Suppressor macrophage treated with lipopolysaccharide for 1 hour (primary cell): Measurements from ENCODE around the gene IRF4.
A peak's percentile ranks its signal among the peaks of the same experiment; 100 is the strongest.

Experiments
- DNase-seq, 3 donors: peaks; one replicate each; pipeline ENCODE4 v3.0.0-alpha.2; 2020 to 2022

IRF4 gene

DNA sequence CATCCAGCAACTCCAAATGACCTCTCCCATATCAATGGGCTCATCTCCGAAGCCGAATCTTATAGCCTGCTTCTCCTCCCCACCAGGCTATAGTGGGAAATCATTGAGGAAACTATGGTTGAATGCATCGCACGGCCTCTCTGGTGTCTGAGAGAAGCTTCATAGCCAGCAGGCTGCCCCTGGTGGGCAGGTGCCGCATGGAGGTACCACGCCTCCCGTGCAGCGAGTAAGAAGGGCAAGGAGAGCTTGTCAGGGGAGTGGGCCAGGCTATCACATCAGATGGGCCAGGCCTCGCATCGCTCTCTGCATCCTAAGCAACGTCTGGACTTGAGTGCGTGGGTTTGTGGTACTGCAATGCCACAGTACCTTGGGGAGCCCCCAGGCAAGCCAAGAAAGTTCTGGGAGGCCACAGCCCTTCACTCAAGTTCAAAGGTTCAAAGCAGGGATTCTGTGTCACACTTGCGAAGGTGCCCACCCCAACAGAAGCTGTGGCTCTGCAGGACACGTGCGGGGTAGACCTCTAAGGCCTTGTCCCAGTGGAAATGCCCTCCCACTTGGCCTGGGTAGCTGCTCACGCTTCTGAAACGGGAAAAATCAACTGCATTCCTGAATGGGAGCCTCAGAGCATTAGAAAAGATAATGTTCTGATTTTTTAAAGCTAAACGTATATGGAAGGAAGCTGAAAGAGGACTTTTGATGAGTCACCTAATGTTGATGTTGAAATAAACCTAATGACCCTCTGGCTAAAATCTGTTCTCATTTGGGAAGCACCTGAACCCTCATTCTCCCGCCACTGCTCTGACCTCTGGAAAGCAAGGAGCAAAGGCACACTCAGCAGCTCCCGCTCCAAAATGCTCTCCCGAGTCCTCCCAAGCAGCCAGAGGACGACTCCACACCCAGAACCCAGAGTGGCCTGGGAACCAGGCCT is 8.4 kb upstream of the IRF4 start:
- peak; percentile 21 to 52 (median 42) for DNase-seq

DNA sequence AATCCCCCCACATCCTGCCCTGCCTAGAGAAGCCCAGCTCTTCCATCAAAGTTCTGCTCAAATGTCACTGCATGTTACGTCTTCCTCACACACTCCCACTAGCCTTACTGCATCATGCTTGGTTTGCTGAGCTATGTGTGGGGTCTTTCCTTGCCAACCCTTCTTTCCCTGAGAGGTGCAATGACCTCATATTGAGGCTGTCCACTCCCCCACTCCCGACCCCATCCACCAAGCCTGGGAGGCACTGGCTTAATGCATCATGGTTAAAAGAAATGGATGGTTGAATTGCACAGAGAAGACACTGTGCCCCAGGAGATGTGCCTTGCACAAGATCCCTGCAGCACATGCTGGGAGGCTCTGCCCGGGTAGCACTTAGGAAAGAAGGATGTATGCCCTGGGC is 7.7 kb upstream of the IRF4 start:
- DNase-seq, result no peak

DNA sequence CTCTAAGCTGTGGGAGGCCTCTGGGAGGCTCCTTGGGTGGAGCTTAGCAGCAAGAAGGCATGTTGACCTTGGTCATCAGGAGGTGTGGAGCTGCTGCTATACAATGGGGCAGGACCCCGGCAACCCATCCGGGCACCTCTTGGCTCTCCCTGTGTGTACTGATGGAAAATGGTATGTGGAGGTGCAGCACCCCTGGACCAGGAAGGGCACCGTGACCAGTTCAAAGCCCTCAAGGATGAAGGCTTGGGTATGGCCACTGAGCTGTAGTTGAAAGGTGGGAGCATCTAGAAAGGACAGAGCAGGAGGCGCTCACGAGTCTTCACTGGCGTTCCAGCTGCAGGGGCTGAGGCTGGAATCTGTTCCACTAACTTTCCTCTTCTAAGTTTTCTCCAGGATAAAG is 6.7 kb upstream of the IRF4 start:
- DNase-seq, result no peak

DNA sequence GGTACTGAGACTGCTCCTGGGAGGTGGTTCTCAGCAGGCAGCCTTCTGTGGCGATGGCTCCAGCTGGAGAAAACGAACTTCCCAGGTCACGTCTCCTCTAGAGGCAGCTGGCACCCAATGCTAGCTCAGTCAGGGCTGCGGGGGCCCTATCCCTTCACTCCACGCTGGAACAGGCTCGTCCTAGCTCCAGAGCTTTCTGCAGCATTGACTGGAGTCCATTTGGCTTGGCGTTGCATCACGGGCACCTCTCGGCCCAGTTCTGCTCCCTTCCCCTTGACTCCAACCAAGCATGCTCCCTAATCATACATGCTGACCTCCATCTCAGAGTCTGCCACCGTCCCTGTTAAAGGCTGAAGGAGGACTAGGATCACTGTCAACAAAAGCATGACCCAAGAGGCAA is 5.9 kb upstream of the IRF4 start:
- no peak for DNase-seq

DNA sequence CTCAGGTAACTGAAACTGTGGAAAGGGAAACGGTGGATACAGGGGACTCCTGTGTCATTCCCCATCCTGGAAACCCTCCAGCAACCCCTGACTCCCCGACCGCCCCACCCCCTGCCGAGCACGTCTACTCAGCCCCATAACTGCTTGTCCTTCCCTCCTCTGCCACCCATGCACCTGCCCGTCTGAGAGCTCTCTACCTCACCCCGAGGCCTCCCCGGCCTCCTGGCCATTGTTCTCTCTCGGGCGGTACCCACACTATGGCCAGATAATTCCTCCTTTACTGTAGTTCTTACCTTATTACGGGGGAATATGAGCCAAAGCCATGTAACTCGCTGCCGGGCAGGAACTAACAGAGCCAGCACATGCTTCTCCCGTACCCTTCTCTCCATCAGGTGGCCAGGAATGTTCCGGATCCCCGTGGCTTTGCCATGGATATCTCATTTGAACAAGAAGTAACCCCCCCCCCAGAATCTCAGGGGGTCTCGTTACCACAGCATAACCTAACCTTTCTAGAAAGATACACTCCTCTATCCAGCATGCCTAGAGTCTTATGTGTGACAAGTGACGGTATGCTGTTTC is 4.8 kb upstream of the IRF4 start:
- no peak for DNase-seq

DNA sequence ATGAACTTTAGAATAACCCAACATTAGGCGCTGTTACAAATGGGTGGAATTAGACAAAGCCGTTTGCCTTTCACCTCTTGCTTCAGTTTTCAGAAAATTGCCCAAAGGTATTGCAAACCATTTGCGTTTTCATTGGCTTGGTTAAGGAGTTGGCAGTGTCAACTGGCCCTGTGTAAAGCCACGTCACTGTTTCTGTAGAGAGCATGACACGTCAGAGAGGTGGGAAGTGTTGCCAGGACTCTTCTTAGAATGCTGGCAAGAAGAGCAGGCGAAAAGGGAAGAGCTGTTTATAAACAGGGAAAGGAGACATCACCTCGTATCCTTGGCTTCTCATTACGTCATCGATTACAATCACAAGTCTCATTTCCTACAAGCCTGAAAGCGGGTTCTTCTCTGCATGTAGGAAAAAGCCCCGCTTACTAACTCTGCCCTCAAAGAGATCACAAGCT is 4.2 kb upstream of the IRF4 start:
- DNase-seq, result peak; percentile 63 to 86 (median 72)

DNA sequence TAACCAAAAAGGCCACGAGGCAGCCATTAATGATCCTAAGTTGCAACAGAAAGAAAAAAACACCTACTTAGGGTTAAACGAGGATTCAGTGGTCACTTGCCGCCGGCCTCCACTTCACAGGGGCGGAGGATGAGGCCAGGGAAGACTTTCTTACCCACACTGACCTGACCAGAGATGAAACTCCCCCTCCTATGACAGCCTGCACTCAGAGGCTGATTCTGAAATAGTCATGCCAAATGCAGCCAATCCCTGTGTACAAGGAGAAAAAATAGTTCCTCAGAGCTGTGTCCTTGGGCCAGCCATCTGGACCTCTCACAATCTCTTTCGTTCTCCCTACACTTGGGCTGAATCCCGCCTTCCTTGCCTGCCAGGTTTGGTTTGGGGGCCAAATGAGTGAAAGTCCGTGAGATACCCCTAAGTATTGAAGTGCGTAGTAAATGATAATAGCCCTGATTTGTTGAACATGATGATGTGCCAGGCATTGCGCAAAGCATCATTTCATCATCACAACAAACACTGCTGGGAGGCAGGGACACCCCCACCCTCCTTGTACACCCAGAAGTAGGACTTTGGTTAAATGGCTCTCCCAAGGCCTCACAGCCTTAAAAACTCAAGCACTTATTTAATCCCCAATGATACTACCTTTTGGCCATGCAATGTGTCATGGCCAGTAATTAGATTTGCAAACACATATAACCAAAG is 3.2 kb upstream of the IRF4 start:
- peak; percentile 51 to 65 (median 63) for DNase-seq

DNA sequence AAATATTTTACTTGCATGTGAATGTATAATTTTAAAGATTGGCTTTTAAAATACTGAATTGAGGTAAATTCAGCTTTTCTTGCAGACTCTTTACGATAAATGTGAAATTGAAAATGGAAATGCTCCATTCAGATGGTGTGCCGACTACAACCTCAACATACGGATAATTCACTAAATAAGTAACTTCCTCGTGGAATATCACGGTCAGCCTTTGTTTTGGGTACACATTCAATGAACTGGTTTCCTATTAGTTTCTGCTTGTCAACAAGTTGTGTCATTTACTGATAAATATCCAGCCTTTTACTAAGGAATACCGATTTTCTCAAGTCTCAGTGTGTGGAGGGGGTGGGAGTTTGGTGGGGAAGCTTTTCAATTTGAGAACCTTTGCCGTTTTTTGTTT is 2.4 kb upstream of the IRF4 start:
- DNase-seq, result no peak

DNA sequence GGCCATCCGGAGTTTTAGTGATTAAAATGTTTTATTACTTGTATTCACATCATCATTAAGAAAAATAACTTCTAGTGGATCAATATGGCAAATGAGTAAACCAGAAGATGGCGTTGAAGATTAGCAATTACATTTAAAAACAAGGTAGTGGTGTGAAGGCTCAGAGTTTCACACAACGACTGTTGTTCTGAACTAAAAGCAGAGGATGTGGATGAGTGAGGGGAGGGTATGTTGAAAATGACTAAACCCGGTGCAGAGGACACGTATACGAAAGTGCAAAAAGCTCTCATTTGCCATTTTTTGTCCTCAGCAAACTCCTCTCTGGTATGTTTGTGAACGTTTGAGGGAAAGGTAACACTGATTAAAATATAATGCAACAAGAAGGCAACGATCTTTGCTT is 1.9 kb upstream of the IRF4 start:
- no peak for DNase-seq

DNA sequence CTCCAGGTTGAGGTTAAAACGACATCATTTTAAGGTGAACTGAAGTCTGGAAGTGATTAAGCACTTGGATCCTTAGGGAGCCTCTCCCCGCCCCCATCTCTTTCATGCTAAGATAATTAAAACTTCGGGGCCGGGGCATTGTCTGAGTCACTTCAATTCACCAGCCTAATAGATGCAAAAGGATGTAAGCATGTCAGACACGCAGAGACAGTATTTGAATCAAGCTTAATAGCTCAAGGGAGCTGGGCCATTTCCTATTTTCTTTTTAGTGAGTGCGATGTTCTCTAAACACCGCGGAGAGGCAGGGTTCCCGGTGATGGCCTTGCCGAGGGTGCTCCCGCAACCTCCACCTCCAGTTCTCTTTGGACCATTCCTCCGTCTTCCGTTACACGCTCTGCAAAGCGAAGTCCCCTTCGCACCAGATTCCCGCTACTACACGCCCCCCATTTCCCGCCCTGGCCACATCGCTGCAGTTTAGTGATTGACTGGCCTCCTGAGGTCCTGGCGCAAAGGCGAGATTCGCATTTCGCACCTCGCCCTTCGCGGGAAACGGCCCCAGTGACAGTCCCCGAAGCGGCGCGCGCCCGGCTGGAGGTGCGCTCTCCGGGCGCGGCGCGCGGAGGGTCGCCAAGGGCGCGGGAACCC is 516 bp upstream of the IRF4 start:
- DNase-seq, result peak in 2 of 3 donors; percentile 27 to 33

DNA sequence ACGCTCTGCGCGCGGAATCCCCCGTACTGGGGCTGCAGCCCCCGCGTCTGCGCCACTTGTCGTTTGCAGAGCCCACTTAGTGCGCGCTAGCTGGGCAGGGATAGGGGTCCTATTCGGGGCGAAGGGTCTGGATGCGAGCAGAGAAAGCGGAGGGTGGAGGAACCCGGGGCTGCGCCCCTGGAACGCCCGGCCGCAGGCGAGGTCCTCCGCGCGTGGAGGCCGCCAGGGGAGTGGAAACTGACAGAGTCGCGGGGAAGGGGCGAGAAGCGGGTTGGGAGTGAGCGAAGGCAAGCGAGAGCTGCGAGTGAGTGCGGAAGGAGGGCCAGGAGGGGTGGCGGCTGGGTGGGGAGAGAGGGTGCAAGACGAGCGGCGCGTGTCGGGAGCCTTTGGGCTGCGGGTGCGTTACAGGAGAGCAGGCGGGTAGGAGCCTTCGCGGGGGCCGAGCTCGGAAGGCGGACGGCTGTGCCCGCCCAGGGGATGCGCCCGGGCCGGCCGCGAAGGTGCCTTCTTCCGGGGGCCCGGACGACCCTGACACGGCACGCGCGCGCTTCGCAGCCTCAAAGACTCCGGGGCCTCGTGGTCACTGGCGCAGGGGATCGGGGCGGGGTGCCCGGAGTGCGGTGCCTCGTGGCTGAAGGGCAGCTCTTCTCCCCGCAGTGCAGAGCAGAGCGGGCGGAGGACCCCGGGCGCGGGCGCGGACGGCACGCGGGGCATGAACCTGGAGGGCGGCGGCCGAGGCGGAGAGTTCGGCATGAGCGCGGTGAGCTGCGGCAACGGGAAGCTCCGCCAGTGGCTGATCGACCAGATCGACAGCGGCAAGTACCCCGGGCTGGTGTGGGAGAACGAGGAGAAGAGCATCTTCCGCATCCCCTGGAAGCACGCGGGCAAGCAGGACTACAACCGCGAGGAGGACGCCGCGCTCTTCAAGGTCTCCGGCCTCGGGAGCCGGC is 1.2 kb downstream of the IRF4 start:
- peak; percentile 38 to 58 (median 44) for DNase-seq

DNA sequence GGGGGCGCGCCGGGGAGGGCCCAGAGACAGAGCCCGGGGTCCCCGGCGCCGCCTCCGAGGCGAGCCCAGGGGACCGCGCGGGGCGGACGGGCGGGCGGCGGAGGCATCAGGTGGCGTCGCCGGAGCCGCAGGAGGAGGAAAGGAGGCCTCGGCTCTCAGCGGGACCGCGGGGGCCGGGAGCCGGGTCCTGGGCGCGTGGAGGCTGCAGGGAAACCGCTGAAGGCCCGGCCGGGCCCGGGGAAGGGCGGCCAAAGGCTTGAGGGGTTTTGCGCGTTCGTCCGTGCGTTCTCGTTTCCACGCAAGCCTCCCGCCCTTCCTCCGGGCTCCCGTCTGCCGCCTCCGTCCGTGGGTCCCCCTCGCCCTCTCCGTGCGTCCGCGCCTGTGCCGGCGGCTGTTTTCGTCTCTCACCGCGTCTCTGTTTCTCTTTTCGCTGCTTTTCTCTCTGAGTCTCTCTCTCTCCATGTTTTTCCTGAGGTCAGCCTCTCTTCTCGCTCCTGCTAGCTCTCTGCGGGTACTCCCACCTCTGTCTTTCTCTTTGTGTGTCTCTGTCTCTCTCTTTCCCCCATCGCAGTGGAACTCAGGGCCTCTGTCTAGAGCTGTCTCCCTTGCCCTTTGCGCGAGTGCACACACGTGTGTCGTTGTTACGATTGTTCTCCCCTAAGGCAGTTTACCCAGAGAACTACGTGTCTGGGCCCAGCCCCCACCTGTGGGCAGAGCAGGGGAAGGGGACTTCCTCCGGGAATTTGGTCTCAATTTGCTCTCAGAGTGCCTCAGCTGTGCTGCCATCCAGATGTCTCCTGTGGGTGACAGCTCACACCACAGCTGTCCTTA is 2.1 kb downstream of the IRF4 start:
- peak in 2 of 3 donors; percentile 29 to 36 for DNase-seq

DNA sequence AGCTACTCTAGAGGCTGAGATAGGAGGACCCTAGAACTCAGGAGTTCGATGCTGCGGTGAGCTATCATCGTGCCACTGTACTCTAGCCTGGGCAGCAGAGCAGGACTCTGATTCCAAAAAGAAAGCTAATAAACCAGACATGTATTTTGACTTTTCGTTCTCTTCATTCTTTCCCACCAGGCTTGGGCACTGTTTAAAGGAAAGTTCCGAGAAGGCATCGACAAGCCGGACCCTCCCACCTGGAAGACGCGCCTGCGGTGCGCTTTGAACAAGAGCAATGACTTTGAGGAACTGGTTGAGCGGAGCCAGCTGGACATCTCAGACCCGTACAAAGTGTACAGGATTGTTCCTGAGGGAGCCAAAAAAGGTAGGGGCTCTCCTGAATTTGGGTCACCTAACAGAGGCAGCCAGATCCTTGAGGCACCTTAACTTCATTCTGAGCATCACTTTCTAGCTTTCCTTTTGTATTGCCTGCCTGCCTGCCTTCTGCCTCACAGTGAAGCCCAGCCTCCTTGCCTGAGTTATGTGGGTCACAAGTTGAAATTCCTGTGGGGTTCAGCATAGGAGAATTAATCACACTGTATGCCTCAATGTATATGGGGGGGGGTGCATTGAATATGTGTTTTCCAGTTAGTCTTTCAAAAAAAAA is 3.2 kb downstream of the IRF4 start:
- no peak for DNase-seq

DNA sequence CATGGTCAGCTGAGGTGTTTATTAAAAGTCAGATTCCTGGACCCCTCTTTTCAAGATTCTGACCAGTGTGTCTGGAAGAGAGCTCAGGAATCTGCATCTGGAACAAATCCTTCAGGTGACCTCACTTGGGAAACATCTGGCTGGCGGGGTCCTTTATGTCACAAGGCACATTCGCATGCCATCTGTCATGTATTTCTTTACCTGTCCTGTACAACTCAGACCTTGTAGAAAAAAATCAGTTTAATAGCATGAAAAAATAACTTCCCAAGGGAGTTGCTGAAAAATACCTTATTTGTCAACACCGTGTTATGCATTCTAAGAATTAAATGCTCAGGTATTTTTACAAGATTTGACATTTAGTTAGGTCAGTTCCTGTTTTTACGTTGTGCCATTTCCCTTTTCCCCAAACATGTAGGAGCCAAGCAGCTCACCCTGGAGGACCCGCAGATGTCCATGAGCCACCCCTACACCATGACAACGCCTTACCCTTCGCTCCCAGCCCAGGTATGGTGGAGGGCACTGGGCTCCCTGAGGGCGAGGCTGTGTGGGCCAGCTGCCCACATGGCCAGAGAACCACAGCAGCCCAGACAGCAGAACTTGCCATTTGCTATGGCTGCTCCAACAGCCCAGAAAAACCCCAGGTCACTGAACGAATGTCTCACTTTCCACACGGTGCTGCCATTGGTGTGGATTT is 4.0 kb downstream of the IRF4 start:
- DNase-seq, result no peak

DNA sequence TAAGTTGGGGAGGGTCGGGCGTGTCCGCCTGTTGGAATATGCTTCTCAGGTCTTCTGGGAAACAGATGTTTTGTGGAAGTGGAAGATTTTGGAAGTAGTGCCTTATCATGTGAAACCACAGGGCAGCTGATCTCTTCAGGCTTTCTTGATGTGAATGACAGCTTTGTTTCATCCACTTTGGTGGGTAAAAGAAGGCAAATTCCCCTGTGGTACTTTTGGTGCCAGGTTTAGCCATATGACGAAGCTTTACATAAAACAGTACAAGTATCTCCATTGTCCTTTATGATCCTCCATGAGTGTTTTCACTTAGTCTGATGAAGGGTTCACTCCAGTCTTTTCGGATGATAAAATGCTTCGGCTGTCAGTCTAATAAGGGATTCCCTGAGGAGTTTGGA is 4.6 kb downstream of the IRF4 start:
- DNase-seq, result no peak

DNA sequence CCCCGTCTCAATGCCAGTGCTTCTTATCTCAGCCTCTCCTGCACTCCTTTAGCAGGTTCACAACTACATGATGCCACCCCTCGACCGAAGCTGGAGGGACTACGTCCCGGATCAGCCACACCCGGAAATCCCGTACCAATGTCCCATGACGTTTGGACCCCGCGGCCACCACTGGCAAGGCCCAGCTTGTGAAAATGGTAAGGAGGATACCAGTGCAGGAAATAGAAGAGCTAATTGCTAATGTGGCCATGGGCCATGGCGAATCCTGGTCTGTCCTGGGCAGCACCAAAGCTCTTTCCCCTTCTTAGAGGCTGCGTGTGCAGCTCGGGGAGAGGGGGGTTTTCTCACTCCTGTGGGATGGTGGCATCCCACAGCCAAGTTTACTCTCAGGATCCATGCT is 5.5 kb downstream of the IRF4 start:
- no peak for DNase-seq

DNA sequence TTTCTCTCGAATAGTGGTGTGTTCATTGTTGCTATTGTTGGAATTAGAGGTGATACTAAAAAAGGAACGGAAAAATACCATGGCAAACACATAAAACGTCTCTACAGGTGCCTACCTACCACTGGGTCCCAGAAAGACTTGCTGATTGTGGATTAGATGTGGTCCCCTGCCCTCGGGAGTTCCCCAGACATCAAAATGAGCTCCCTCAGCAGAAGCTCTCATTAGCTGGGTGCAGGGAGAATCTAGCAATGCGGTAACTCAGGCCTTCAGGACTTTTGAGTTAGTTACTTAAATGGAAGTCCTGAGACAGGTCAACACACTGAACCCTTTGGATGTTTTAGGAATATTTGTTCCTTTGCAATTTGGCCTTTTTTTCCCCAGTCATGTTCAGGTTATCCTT is 6.1 kb downstream of the IRF4 start:
- DNase-seq, result no peak

DNA sequence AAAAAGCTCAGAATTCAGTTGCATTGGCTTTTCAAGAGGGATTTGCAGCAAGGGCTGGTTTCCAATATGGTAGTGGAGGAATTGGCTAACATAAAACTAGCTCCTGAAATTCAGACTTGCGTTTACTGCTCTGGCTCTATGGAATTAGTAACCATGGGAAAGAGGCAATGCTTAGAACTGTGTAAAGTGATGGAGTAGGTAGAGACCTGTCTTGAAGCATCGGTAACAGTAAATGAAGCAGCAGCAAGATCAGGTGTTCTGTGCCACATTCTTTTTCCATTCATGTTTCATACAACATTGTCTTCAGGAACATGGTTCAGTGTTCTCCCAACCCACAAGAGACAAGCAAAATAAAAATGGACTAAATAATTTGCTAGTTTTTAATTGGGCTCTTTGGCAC is 6.5 kb downstream of the IRF4 start:
- DNase-seq, result no peak

DNA sequence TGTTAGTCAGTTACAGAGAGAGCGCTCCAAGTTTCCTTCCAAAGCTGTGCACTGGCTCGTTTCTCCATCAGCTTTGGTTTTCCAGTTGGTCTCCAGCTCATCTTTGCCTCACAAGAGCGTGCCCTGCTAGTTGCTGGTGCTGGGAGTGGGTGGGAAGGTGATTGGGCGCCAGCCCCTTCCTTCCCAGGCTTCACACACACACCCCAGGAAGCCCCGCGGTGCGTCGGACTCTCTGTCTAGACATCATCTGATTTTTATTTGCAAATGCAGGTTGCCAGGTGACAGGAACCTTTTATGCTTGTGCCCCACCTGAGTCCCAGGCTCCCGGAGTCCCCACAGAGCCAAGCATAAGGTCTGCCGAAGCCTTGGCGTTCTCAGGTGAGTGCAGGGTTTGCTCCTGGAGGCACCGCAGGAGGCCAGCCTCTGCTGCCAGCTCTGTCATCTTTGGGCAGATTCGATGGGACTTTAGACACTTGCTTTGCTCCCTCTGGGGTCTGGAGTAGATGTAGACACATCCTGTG is 7.1 kb downstream of the IRF4 start:
- DNase-seq, result no peak
